Fibroblast of lung (primary cell): Measurements from ENCODE around the gene SPEF2.

Experiments used
- CTCF ChIP-seq, 2 donors: IDR thresholded peaks in 1 of 2; conservative IDR thresholded peaks in 1 of 2; 1 replicate in 1 of 2; 2 replicates in 1 of 2; pipeline ENCODE4 v1.5.1; 2011 to 2012; ENCODE audit warnings: low read length in 2 of 2, control low read depth in 1 of 2, inconsistent platforms in 1 of 2, low read depth in 1 of 2, mild to moderate bottlenecking in 1 of 2
- EZH2 ChIP-seq: IDR thresholded peaks from 2 replicates; pipeline ENCODE4 v1.5.1; 2012; ENCODE audit warnings: low read length, control low read depth, mild to moderate bottlenecking; ENCODE audit errors: missing control alignments

DNA sequence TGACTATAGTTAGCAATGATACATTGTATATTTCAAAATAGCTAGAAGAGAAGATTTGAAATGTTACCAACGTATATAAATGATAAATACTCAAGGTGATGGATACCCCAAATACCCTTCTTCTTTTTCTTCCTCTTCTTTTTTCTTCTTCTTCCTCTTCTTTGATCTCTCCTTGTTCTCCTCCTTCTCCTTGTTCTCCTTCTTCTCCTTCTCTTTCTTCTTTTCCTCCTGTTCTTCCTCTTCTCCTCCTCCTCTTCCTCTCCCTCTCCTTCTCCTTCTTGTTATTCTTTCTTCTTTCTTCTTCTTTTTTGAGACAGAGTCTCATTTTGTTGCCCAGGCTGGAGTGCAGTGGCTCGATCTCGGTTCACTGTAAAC, 616 bp upstream of the SPEF2 start:
- TF ChIP-seq CTCF (conservative IDR thresholded peaks at IDR 0.05 in 1 of 2, IDR thresholded peaks at IDR 0.05 in 1 of 2; ENCODE audit: low read depth in 1 of 2, low read length in 2 of 2), result no peak
- TF ChIP-seq EZH2, result no peak
